ENCODE data around the gene EAF2. TPM values are rescaled to one million over a fixed set of nuclear protein-coding genes. Genes with fewer than 3 reads are reported as not detected.

EAF2 gene
- total and polyA plus RNA-seq, 3 donors from 2014 or later: 4.8 to 14.5 (median 6.9) TPM

GRCh38 chr3:121894301-121894990 is 59.4 kb downstream of the EAF2 start, which contains the start of gene SLC15A2:
TSS of gene SLC15A2 (plus strand) at chr3:121894401. CDS start at chr3:121894477, 76 bp downstream.
- H3K4me1 ChIP-seq: peaks cover 14% of the 10 kb centered on the region
- intact Hi-C loops (cut with DNase I; ENCODE audit: low total_unique reads): no loop called here
- H3K9me3 ChIP-seq: no peaks in the 10 kb centered on the region

GRCh38 chr3:121895121-121895520 is 60.1 kb downstream of the EAF2 start:
- peak overlapping the region in 1 of 2 donors; percentile 81 for H3K27ac ChIP-seq
- 0% methylated on average over 1 of the region's 1 CpG for WGBS, 2 donors
- H3K27me3 ChIP-seq: no peaks in the 10 kb centered on the region
- TF ChIP-seq POLR2A (IDR thresholded peaks at IDR 0.05) (no peak), CTCF (IDR thresholded peaks at IDR 0.05) (no peak)
- DNase-seq: no peak
- intact Hi-C loops (cut with DNase I; ENCODE audit: low total_unique reads): no loop called here
- H3K4me1 ChIP-seq: peaks cover 14% of the 10 kb centered on the region
- no peaks in the 10 kb centered on the region for H3K9me3 ChIP-seq
- no peak overlapping the region for H3K4me3 ChIP-seq
- H3K36me3 ChIP-seq (ENCODE audit: low read depth, missing control alignments): no peaks in the 10 kb centered on the region

More at GRCh38 chr3:121894301-121894990, 59.4 kb downstream of the EAF2 start, which contains the start of gene SLC15A2:
- no peaks in the 10 kb centered on the region for H3K36me3 ChIP-seq (ENCODE audit: low read depth, missing control alignments)
- H3K27ac ChIP-seq: peak within 1 kb of the TSS; percentile 36 to 81
- H3K4me3 ChIP-seq: peak within 1 kb of the TSS in 1 of 2 donors; percentile 11
- peak; percentile 66 for DNase-seq
- TF ChIP-seq POLR2A (IDR thresholded peaks at IDR 0.05) (no peak), CTCF (IDR thresholded peaks at IDR 0.05) (no peak)
- WGBS, 2 donors: 18 to 44% methylated on average over 3 of the region's 3 CpGs
- no peaks in the 10 kb centered on the region for H3K27me3 ChIP-seq

- Histone ChIP-seq H3K27me3 (no peaks in the 10 kb centered on the region), H3K27ac (no peak overlapping the region), H3K9me3 (no peaks in the 10 kb centered on the region), H3K4me1 (peaks cover 14% of the 10 kb centered on the region), H3K36me3 (ENCODE audit: low read depth, missing control alignments) (no peaks in the 10 kb centered on the region), H3K4me3 (no peak overlapping the region)
- DNase-seq: no peak
- no peak for TF ChIP-seq POLR2A (IDR thresholded peaks at IDR 0.05)
- no peak for TF ChIP-seq CTCF (IDR thresholded peaks at IDR 0.05)
- intact Hi-C loops (cut with DNase I; ENCODE audit: low total_unique reads): no loop called here
Observed at GRCh38 chr3:121895736-121896135, 60.7 kb downstream of the EAF2 start.

- Histone ChIP-seq H3K27me3 (no peaks in the 10 kb centered on the region), H3K4me3 (no peak overlapping the region), H3K36me3 (ENCODE audit: low read depth, missing control alignments) (no peaks in the 10 kb centered on the region), H3K27ac (no peak overlapping the region), H3K9me3 (no peaks in the 10 kb centered on the region), H3K4me1 (peaks cover 14% of the 10 kb centered on the region)
- TF ChIP-seq POLR2A (IDR thresholded peaks at IDR 0.05) (no peak), CTCF (IDR thresholded peaks at IDR 0.05) (no peak)
- no peak for DNase-seq
- intact Hi-C loops (cut with DNase I; ENCODE audit: low total_unique reads): no loop called here
Observed at GRCh38 chr3:121896823-121897222, 61.8 kb downstream of the EAF2 start.

- Histone ChIP-seq H3K27ac (no peak overlapping the region), H3K4me3 (no peak overlapping the region), H3K36me3 (ENCODE audit: low read depth, missing control alignments) (no peaks in the 10 kb centered on the region), H3K9me3 (no peaks in the 10 kb centered on the region), H3K27me3 (no peaks in the 10 kb centered on the region), H3K4me1 (peaks cover 14% of the 10 kb centered on the region)
- 89 to 95% methylated on average over 3 of the region's 3 CpGs for WGBS, 2 donors
- no peak for DNase-seq
- TF ChIP-seq POLR2A (IDR thresholded peaks at IDR 0.05) (no peak), CTCF (IDR thresholded peaks at IDR 0.05) (no peak)
- intact Hi-C loops (cut with DNase I; ENCODE audit: low total_unique reads): no loop called here
Observed at GRCh38 chr3:121897296-121897695, 62.3 kb downstream of the EAF2 start.
